Subcutaneous adipose tissue (tissue), 4 donors: ENCODE measurements around the gene CNTNAP2. TPM values are rescaled to one million over a fixed set of nuclear protein-coding genes. Genes with fewer than 3 reads are reported as not detected.

Source experiments
- CTCF ChIP-seq: fragments of 450-650 bp; IDR thresholded peaks from one replicate; pipeline ENCODE4 v1.5.1; 2016; ENCODE audit warnings: low read depth, mild to moderate bottlenecking, control low read depth, antibody characterized with exemption, moderate library complexity
- total RNA-seq, 4 donors: library from RNA; depleted of rRNA; stranded (reverse); fragments of >200 nt; gene quantifications; one replicate each; pipeline ENCODE4 v1.1.0, GENCODE V29; 2016

Gene CNTNAP2
- total RNA-seq, 4 donors from 2014 or later, result not detected

- no peak for TF ChIP-seq CTCF
These were observed 2042.7 kb downstream of the CNTNAP2 start for GRCh38 chr7:148159331-148159730.

GRCh38 chr7:148161776-148162175 lies 2045.2 kb downstream of the CNTNAP2 start:
- no peak for TF ChIP-seq CTCF

- TF ChIP-seq CTCF, result no peak
These were observed 2046.2 kb downstream of the CNTNAP2 start for GRCh38 chr7:148162808-148163207.

- no peak for TF ChIP-seq CTCF
These were observed 2046.6 kb downstream of the CNTNAP2 start for GRCh38 chr7:148163246-148163645.

GRCh38 chr7:148172920-148173319 lies 2056.3 kb downstream of the CNTNAP2 start:
- no peak for TF ChIP-seq CTCF

GRCh38 chr7:148173369-148173768 lies 2056.8 kb downstream of the CNTNAP2 start:
- no peak for TF ChIP-seq CTCF

GRCh38 chr7:148174376-148174775 lies 2057.8 kb downstream of the CNTNAP2 start:
- no peak for TF ChIP-seq CTCF
